RCC 7860 (cell line): ENCODE results near the gene TBC1D8.
"Not testable (repeated sequence)": the region's sequence is repeated elsewhere in the genome, so short reads cannot be mapped to it uniquely, and the experiment has no call there.

Experiments used
- DNase-seq: peaks from one replicate; pipeline ENCODE4 v3.0.0-alpha.2; 2015; ENCODE audit warnings: low spot score
- FAIRE-seq: peaks from 2 replicates; lab custom pipeline; 2012; peaks lifted over from hg19 to GRCh38; lab: Jason Lieb, UNC

TBC1D8 gene

DNA sequence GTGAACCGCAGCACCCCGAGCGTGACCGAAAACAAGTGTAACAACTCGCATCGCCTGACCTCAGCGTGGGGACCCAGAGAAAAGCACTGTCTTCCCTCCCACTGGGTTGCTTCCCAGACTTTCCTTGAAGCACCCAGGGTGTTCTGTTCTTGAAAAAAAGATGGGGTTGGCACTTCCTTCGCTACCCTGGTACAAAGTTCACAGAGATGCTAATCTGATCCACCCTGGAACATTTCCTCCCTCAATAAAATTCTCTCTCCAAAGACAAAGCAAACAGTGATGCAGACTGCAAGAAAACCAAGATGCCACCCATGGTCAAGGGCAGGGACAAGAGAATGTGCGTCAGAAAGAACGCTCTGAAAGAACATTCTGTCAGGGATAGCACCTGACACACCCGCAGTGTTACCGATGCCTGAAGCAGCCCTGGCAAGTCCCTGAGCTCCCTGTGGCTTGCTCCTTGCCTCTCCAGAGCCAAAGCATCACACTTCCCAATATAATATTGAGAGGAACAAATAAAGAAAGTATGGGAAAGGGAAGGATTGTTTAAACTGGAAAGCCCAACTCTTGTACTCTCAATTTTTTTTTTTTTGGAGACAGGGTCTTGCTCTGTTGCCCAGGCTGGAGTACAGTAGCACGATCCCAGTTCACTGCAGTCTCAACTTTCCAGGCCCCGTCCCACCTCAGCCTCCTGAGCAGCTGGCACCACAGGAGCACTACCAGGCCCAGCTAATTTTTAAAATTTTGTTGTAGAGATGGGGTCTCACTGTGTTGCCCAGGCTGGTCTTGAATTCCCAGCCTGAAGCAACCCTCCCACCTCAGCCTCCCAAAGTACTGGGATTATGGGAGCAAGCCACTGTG, 70.7 kb downstream of the TBC1D8 start:
- no peak for FAIRE-seq
- DNase-seq, result no peak

- DNase-seq (no peak), FAIRE-seq (no peak)
Measured at GRCh38 chr2:101076581-101076980, 74.6 kb downstream of the TBC1D8 start.

- peak; percentile 81 for DNase-seq
- peak; percentile 92 for FAIRE-seq
Measured at GRCh38 chr2:101064868-101065549, 86.2 kb downstream of the TBC1D8 start.

DNA sequence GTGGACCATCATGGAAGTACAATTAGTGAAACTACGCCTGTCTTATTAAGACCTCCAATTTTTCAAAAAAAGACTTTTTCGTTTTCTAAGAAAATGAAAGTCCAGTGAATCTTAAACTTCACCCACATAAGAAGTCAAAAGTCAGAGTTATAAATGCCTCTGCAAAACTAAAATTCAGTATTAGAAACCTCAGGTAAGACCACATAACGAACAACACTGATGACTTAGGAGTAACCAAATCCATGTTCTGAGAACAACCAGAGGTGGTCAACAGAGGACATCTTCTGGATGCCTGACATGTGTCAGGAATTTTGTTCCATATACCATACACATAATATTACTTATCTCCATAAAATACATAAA, 86.7 kb downstream of the TBC1D8 start:
- DNase-seq, result no peak
- FAIRE-seq, result no peak

- no peak for FAIRE-seq
- no peak for DNase-seq
Measured at GRCh38 chr2:101064125-101064502, 87.1 kb downstream of the TBC1D8 start.

DNA sequence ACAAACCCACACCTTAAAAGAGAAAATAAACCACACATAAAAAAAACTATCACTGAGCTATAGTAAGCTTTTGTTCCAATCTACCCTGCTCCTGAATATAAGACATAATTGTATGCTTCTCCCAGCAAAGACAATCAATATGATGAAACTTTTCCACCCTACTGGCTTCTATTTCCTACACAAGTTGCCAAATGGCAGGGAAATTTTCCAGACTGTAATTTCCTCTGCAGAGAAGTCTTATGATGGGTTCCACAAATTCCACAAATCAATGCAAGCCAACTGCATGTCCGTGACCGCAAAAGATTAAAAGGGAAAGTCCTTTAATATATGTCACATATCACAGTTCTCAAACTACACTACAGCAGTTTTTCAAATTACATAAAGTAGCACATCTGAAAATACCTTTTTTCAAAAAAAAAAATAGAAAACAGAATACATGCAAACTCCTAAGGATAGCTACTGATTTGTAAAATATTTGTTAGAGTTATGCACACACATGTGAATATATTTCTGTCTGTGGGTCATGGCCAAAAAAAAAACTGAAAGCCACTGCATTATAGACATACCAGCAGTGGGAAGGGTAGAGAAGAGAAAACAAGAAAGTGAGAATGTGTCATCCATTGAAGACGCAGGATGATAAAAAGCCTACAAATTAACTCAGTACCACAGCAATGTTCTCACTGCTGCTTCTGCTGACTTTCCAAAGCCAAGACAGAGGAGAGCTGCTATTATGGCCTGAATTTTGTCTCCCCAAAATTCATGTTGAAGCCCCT, 87.6 kb downstream of the TBC1D8 start:
- FAIRE-seq (peak; percentile 86), DNase-seq (peak; percentile 68)

- FAIRE-seq, result no peak
- no peak for DNase-seq
Measured at GRCh38 chr2:101058386-101058785, 92.8 kb downstream of the TBC1D8 start.

DNA sequence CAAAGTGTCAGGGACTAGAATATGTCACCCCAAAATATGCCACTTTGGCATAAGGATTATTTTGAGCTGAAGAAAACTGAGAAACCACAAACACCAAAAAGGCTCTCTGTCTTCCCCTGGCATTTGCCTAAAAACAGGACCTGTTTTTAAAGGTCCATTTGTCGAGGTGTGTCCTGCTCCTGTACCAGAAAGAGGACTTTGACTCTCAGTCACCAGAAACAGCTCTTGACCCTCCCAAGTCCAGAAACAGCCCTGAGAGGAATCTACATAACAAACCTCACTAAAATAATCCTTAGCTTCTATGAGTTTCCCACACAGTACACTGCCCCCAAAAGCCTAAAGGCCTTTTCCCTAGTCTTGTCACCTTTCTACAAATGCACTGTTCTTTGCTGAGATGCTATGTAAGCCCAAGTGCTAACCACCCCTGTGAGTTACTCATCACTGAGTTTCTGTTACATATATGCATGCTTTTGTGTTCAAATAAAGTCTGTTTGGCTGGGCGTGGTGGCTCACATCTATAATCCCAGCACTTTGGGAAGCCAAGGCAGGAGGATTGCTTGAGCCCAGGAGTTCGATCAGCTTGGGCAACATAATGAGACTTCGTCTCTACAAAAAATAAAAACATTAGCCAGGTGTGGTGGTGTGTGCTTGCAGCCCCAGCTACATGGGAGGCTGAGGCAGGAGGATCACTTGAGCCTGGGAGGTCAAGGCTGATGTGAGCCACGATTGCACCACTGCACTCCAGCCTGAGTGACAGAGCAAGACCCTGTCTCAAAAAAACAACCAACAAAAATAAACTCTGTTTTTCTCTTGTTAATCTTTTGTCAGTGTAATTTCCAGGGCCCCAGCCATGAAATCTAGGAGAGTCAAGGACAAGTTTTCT, 93.9 kb downstream of the TBC1D8 start:
- DNase-seq, result no peak
- FAIRE-seq, result no peak

DNA sequence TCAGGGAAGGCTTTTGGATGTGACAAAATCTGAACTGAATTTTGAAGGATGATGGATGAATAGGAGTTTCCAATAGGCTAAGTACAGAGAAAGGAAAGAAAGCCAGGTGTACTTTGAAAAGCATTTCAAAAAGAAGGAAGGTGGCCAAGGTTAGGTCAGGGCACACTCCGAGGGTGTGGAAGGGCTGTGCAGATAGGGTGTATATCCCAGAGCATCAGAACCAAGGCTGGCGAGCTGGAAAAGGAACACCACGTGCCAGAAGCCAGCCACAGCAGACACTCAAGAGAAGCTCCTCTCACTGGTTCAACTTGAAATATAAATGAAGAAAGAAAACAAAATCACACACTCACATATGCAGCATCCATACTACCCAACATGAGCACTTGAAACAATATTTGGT, 98.1 kb downstream of the TBC1D8 start:
- FAIRE-seq, result no peak
- no peak for DNase-seq

DNA sequence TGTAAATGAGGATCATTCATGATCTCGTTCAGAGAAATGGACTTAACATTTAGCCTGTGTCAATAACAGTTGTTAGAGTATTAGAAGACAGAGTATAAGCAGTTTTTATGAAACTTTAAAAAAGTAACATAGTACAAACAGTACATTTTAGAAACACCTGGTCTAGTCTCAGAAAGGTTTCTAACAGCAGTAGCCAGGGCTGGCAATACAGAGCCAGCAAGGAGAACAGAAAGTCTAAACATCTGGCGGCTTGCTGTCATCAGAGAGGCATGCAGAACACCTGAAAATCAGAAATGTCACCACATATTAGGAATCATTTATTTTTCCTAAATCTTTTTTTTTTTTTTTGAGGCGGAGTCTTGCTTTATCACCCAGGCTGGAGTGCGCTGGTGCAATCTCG, 99.0 kb downstream of the TBC1D8 start:
- DNase-seq (no peak), FAIRE-seq (no peak)

DNA sequence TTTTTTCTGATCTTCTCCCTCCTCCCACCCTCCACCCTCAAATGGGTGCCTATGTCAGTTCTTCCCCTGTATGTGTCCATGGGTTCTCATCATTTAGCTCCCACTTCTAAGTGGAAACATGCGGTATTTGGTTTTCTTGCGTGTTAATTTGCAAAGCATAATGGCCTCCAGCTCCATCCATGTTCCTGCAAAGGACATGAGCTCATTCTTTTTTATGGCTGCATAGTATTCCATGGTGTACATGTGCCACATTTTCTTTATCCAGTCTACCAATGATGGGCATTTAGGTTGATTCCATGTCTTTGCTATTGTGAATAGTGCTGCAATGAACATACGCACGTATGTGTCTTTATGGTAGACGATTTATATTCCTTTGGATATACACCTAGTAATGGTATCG, 100.3 kb downstream of the TBC1D8 start:
- not testable (repeated sequence) for FAIRE-seq, DNase-seq

- no peak for FAIRE-seq
- DNase-seq, result no peak
Measured at GRCh38 chr2:101048756-101049155, 102.4 kb downstream of the TBC1D8 start.

DNA sequence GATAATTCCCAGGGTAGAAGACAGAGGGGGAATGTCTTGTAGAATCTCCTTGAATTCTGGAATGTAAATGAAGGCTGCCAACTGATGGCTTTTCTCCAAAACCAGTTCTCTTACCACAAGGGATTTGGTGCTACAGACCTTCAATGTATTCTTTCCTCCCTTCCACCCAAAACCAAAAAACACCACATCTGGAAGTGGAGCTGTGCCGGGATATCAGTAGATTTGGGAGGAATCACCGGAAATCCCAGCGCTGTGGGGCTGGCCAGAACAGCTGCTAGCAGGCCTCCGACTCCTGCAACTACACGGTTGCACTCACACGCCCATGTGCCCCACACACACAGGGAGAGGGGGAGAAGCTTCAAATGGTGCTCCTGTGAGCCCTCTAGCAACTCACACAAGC, 103.4 kb downstream of the TBC1D8 start:
- FAIRE-seq (no peak), DNase-seq (no peak)

GRCh38 chr2:101047075-101047766, 104.0 kb downstream of the TBC1D8 start:
- FAIRE-seq (peak; percentile 90), DNase-seq (peak; percentile 93)

DNA sequence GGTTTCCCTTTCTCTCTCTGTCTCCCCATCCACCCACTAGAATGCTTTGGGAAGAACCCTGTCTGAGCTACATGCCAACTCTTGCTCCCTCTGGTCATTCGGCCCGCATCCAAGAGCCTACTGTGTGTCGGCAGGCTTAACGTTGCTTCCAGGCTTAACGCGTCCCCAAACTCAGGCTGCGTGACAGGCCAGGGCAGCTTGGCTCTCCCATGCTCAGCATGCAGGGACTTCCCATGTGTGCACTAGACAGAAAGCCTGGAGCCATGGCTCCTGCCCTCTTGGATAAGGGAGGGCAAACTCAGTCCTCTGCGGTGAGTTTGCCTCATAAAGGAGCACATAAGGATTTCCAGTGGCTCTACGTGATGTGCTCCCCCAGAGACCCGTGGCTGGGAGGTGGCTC, 105.9 kb downstream of the TBC1D8 start:
- DNase-seq (no peak), FAIRE-seq (no peak)

- no peak for DNase-seq
- FAIRE-seq, result no peak
Measured at GRCh38 chr2:101041413-101041812, 109.8 kb downstream of the TBC1D8 start.

DNA sequence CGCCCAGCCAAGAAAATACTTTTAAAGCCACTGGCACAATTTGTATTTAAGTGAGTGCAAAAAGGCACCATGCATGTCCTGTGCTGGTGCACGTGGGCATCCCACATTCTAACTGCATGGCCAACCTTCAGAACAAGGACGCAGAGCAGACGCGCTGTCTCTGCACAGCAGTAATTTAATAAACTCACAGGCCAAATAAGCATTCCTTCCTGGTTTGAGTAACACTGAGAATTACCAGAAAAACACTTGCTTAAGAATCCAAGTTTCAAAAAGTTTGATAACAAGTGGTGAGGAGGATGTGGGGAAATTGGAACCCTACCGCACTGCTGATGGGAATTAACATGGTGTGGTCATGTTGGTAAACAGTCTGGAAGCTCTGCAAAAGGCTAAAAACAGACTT, 110.4 kb downstream of the TBC1D8 start:
- FAIRE-seq, result no peak
- no peak for DNase-seq

GRCh38 chr2:101040072-101040471, 111.1 kb downstream of the TBC1D8 start:
- no peak for DNase-seq
- no peak for FAIRE-seq

DNA sequence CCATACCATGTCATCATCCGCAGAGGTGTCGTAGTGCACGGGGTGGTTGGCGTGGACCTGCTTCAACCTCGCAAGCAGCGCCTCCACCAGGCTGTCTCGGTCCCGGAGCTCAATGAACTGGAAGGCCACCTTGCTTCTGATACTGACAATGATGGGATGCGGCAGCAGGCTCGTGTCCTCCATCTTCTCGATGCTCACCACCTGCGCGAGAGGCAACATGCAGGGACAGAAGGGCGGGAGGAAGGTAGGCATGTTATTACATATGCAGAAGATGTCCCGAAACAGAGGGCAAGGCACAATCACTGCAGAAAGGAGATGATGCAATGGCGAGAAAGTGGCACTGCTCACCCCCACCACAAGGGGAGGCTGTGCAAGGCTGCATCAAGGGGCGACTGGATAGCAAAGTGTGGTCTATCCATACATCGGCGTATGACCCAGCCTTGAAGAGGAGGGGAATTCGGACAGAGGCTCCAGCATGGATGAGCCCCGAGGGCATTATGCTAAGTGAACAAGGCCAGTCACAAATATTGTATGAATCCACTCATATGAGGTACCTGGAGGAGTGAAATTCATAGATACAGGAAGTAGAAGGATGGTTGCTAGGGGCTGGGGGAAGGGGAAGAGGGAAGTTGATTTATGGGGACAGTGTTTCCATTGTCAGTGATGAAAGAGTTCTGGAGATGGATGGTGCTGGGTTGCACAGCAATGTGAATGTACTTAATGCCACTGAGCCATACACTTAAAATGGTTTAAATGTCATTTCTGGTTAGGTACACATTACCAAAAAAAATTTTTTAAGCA, 112.5 kb downstream of the TBC1D8 start:
- no peak for DNase-seq
- FAIRE-seq, result no peak
